Skeletal muscle tissue (tissue), 4 donors: ENCODE data around the gene PHYHD1. TPM values are rescaled to one million over a fixed set of nuclear protein-coding genes. Genes with fewer than 3 reads are reported as not detected.
"Not testable (repeated sequence)": the region's sequence is repeated elsewhere in the genome, so short reads cannot be mapped to it uniquely, and the experiment has no call there.

Experiments used
- H3K27ac ChIP-seq: one replicate; pipeline ENCODE4 v1.7.0; 2013; ENCODE audit warnings: mild to moderate bottlenecking, low read depth, low read length, inconsistent platforms
- H3K27me3 ChIP-seq, 3 donors: one replicate each; pipeline ENCODE4 v1.7.0; 2013; ENCODE audit warnings: low read length in 3 of 3; ENCODE audit not compliant: control insufficient read depth in 3 of 3, insufficient read depth in 3 of 3
- H3K36me3 ChIP-seq, 3 donors: one replicate each; pipeline ENCODE4 v1.7.0; 2013; ENCODE audit warnings: low read length in 3 of 3; ENCODE audit not compliant: control insufficient read depth in 3 of 3, insufficient read depth in 3 of 3
- H3K4me1 ChIP-seq, 3 donors: one replicate each; pipeline ENCODE4 v1.7.0; 2013; ENCODE audit warnings: low read length in 3 of 3, mild to moderate bottlenecking in 3 of 3; ENCODE audit not compliant: control insufficient read depth in 3 of 3, insufficient read depth in 3 of 3
- H3K4me3 ChIP-seq, 3 donors: one replicate each; pipeline ENCODE4 v1.7.0; 2013; ENCODE audit warnings: low read length in 3 of 3
- H3K9ac ChIP-seq, 3 donors: one replicate each; pipeline ENCODE4 v1.7.0; 2013; ENCODE audit warnings: low read length in 3 of 3, mild to moderate bottlenecking in 3 of 3, moderate library complexity in 2 of 3, low read depth in 1 of 3
- H3K9me3 ChIP-seq, 3 donors: one replicate each; pipeline ENCODE4 v1.7.0; 2013; ENCODE audit warnings: low read length in 3 of 3; ENCODE audit not compliant: control insufficient read depth in 3 of 3
- total RNA-seq: library from RNA; depleted of rRNA; stranded (reverse); fragments of >200 nt; gene quantifications from one replicate; pipeline ENCODE4 v1.2.3, GENCODE V29; 2014
- donor health status: Osteomylitis.

Gene PHYHD1
- total RNA-seq, 1 donor from 2014 or later = 17.7 TPM

- Histone ChIP-seq H3K36me3 (peaks cover 9 to 11% (median 11%) of the 10 kb centered on the region in 3 donors), H3K27ac (peak within 1 kb of the TSS; percentile 89), H3K27me3 (no peaks in the 10 kb centered on the region), H3K9me3 (no peaks in the 10 kb centered on the region), H3K9ac (peak within 1 kb of the TSS; percentile 87 to 95 (median 94)), H3K4me3 (peak within 1 kb of the TSS; percentile 88 to 97 (median 94)), H3K4me1 (peaks cover 14 to 33% (median 22%) of the 10 kb centered on the region in 3 donors)
These were observed 26.9 kb downstream of the PHYHD1 start, which contains the start of the genes DOLK and NUP188 for GRCh38 chr9:128947527-128948301. TSS of gene DOLK (minus strand) at chr9:128947603. CDS start at chr9:128947303, 300 bp downstream. TSS of gene NUP188 (plus strand) at chr9:128947699. CDS start at chr9:128947720, 21 bp downstream.

- H3K36me3 ChIP-seq = peaks cover 10 to 37% (median 32%) of the 10 kb centered on the region in 3 donors
- H3K4me1 ChIP-seq, H3K9me3 ChIP-seq, H3K27ac ChIP-seq, H3K27me3 ChIP-seq, H3K9ac ChIP-seq, H3K4me3 ChIP-seq: not testable (repeated sequence)
These were observed 40.6 kb downstream of the PHYHD1 start for GRCh38 chr9:128961403-128961802.

- Histone ChIP-seq H3K27me3 (no peaks in the 10 kb centered on the region), H3K36me3 (peaks cover 24 to 53% (median 50%) of the 10 kb centered on the region in 3 donors)
These were observed 48.7 kb downstream of the PHYHD1 start for GRCh38 chr9:128969491-128969890.

GRCh38 chr9:128972956-128973355 is 52.2 kb downstream of the PHYHD1 start:
- Histone ChIP-seq H3K27me3 (no peaks in the 10 kb centered on the region), H3K9me3 (no peaks in the 10 kb centered on the region), H3K9ac (no peak overlapping the region), H3K4me1 (no peaks in the 10 kb centered on the region), H3K4me3 (no peak overlapping the region), H3K36me3 (peaks cover 34 to 68% (median 59%) of the 10 kb centered on the region in 3 donors), H3K27ac (no peak overlapping the region)

More at GRCh38 chr9:128969491-128969890, 48.7 kb downstream of the PHYHD1 start:
- no peak overlapping the region for H3K9ac ChIP-seq
- no peak overlapping the region for H3K4me3 ChIP-seq
- H3K27ac ChIP-seq = no peak overlapping the region
- H3K4me1 ChIP-seq = no peaks in the 10 kb centered on the region
- H3K9me3 ChIP-seq = no peaks in the 10 kb centered on the region

- no peaks in the 10 kb centered on the region for H3K4me1 ChIP-seq
- no peaks in the 10 kb centered on the region for H3K27me3 ChIP-seq
- H3K27ac ChIP-seq = no peak overlapping the region
- no peaks in the 10 kb centered on the region for H3K9me3 ChIP-seq
- no peak overlapping the region for H3K4me3 ChIP-seq
- no peak overlapping the region for H3K9ac ChIP-seq
- peaks cover 30 to 58% (median 48%) of the 10 kb centered on the region in 3 donors for H3K36me3 ChIP-seq
These were observed 58.3 kb downstream of the PHYHD1 start for GRCh38 chr9:128979111-128979510.

- H3K27ac ChIP-seq = no peak overlapping the region
- H3K9ac ChIP-seq = no peak overlapping the region
- H3K4me1 ChIP-seq = peaks cover 10 to 18% (median 11%) of the 10 kb centered on the region in 3 donors
- no peaks in the 10 kb centered on the region for H3K9me3 ChIP-seq
- peaks cover 31 to 64% (median 62%) of the 10 kb centered on the region in 3 donors for H3K36me3 ChIP-seq
- no peak overlapping the region for H3K4me3 ChIP-seq
- no peaks in the 10 kb centered on the region for H3K27me3 ChIP-seq
These were observed 62.8 kb downstream of the PHYHD1 start for GRCh38 chr9:128983536-128983935.

- Histone ChIP-seq H3K9ac (no peak overlapping the region), H3K4me3 (no peak overlapping the region), H3K36me3 (peaks cover 25 to 50% (median 47%) of the 10 kb centered on the region in 3 donors), H3K27ac (no peak overlapping the region), H3K27me3 (no peaks in the 10 kb centered on the region), H3K9me3 (no peaks in the 10 kb centered on the region), H3K4me1 (peaks cover 10 to 18% (median 11%) of the 10 kb centered on the region in 3 donors)
These were observed 65.9 kb downstream of the PHYHD1 start for GRCh38 chr9:128986671-128987070.

GRCh38 chr9:128987805-128988204 is 67.0 kb downstream of the PHYHD1 start:
- peaks cover 20 to 47% (median 47%) of the 10 kb centered on the region in 3 donors for H3K36me3 ChIP-seq
- H3K4me1 ChIP-seq = peaks cover 10 to 18% (median 11%) of the 10 kb centered on the region in 3 donors
- H3K27me3 ChIP-seq = no peaks in the 10 kb centered on the region
- peak overlapping the region in 1 of 3 donors; percentile 63 for H3K9ac ChIP-seq
- H3K4me3 ChIP-seq = peak overlapping the region in 2 of 3 donors; percentile 8 to 12
- H3K9me3 ChIP-seq = no peaks in the 10 kb centered on the region
- peak overlapping the region; percentile 90 for H3K27ac ChIP-seq
